B cell (primary cell): ENCODE results near the gene GUCY1B1. TPM values are rescaled to one million over a fixed set of nuclear protein-coding genes. Genes with fewer than 3 reads are reported as not detected.

Source experiments
- ATAC-seq: fragments of 200-7000 bp; cut with Tn5 transposase; one replicate; pipeline ENCODE4 v1.10.0; 2021; ENCODE audit warnings: low read depth, mild to moderate bottlenecking, moderate number of reproducible peaks, moderate library complexity
- CTCF ChIA-PET: fragments of 350-600 bp; sonication (Branson Sonifier 250); formaldehyde crosslinking; loops from one replicate; lab custom pipeline; 2021; ENCODE audit warnings: antibody characterized with exemption, inconsistent platforms; lab: Charles Lee
- POLR2A ChIA-PET: fragments of 350-600 bp; sonication (Branson Sonifier 250); formaldehyde crosslinking; loops from one replicate; lab custom pipeline; 2021; ENCODE audit warnings: antibody characterized with exemption; lab: Charles Lee
- DNase-seq: peaks from one replicate; pipeline ENCODE4 v3.0.0; 2013
- H2AFZ ChIP-seq: 2 replicates; pipeline ENCODE4 v1.6.1; 2012; ENCODE audit warnings: mild to moderate bottlenecking, low read depth, low read length; ENCODE audit not compliant: insufficient read depth, poor library complexity, severe bottlenecking
- H3K27ac ChIP-seq, 2 donors: 1 replicate in 1 of 2; 2 replicates in 1 of 2; pipeline ENCODE4 v1.5.1; 2012 to 2013; ENCODE audit warnings: low read length in 2 of 2, mild to moderate bottlenecking in 2 of 2, moderate library complexity in 1 of 2
- H3K27me3 ChIP-seq, 4 experiments: fragments of 200-600 bp in 1 of 4; sonication (generic) in 1 of 4; replicated peaks in 1 of 4; 1 replicate in 2 of 4; 2 replicates in 2 of 4; pipeline versions ENCODE4 v1.6.1 to v1.7.0; 2013 to 2016; ENCODE audit warnings: low read length in 3 of 4, mild to moderate bottlenecking in 2 of 4, mixed read lengths in 1 of 4, moderate library complexity in 1 of 4; ENCODE audit not compliant: insufficient read depth in 4 of 4, control insufficient read depth in 3 of 4; ENCODE audit errors: control extremely low read depth in 1 of 4
- H3K36me3 ChIP-seq, 2 experiments: replicated peaks in 1 of 2; 1 replicate in 1 of 2; 2 replicates in 1 of 2; pipeline versions ENCODE4 v1.6.1 to v1.7.1; 2013; ENCODE audit warnings: low read length in 1 of 2; ENCODE audit not compliant: insufficient read depth in 2 of 2, control insufficient read depth in 1 of 2; ENCODE audit errors: control extremely low read depth in 1 of 2, extremely low read depth in 1 of 2
- H3K4me1 ChIP-seq, 2 donors: fragments of 200-600 bp in 1 of 2; sonication (generic) in 1 of 2; 1 replicate in 1 of 2; 2 replicates in 1 of 2; pipeline versions ENCODE4 v1.5.1 to v1.6.1; 2013 to 2017; ENCODE audit warnings: low read length in 2 of 2; ENCODE audit not compliant: control insufficient read depth in 2 of 2, insufficient read depth in 2 of 2
- H3K4me2 ChIP-seq: replicated peaks from 2 replicates; pipeline ENCODE3; 2012; ENCODE audit warnings: mild to moderate bottlenecking, low read depth, low read length; ENCODE audit not compliant: poor library complexity, severe bottlenecking
- H3K4me3 ChIP-seq, 5 experiments: fragments of 200-600 bp in 1 of 5; sonication (generic) in 1 of 5; 1 replicate in 3 of 5; 2 replicates in 2 of 5; pipeline versions ENCODE4 v1.5.1 to v1.7.0; 2011 to 2016; ENCODE audit warnings: low read length in 4 of 5, mild to moderate bottlenecking in 4 of 5, low read depth in 2 of 5, control low read depth in 1 of 5, moderate library complexity in 1 of 5; ENCODE audit not compliant: insufficient read depth in 1 of 5; ENCODE audit errors: control extremely low read depth in 1 of 5, extremely low read depth in 1 of 5
- H3K79me2 ChIP-seq: fragments of 200-600 bp; sonication (generic); one replicate; pipeline ENCODE4 v1.6.0; 2016; ENCODE audit warnings: low read length; ENCODE audit not compliant: control insufficient read depth, insufficient read depth
- H3K9ac ChIP-seq: fragments of 200-600 bp; sonication (generic); 2 replicates; pipeline ENCODE4 v1.6.1; 2017; ENCODE audit warnings: mild to moderate bottlenecking, low read length, moderate library complexity
- H3K9me3 ChIP-seq, 3 donors: one replicate each; pipeline versions ENCODE4 v1.6.1 to v1.7.1; 2013; ENCODE audit warnings: low read length in 2 of 3; ENCODE audit not compliant: control insufficient read depth in 2 of 3, insufficient read depth in 1 of 3; ENCODE audit errors: control extremely low read depth in 1 of 3
- H4K20me1 ChIP-seq: 2 replicates; pipeline ENCODE4 v1.6.0; 2012; ENCODE audit warnings: mild to moderate bottlenecking, low read length; ENCODE audit not compliant: insufficient read depth, control insufficient read depth, poor library complexity, severe bottlenecking
- H3K27ac Mint-ChIP-seq: one replicate; pipeline ENCODE4 v1.8.0; 2021; ENCODE audit warnings: mixed read lengths
- H3K27me3 Mint-ChIP-seq: one replicate; pipeline ENCODE4 v1.8.0; 2021; ENCODE audit warnings: mixed read lengths
- H3K4me1 Mint-ChIP-seq: one replicate; pipeline ENCODE4 v1.8.0; 2021; ENCODE audit warnings: mixed read lengths
- H3K4me3 Mint-ChIP-seq: one replicate; pipeline ENCODE4 v1.8.0; 2021; ENCODE audit warnings: mixed read lengths
- H3K9me3 Mint-ChIP-seq: one replicate; pipeline ENCODE4 v1.8.0; 2022; ENCODE audit warnings: mixed read lengths; ENCODE audit not compliant: insufficient read depth
- CTCF ChIP-seq: fragments of 200-600 bp; IDR thresholded peaks from one replicate; pipeline ENCODE4 v1.8.0; 2022; ENCODE audit warnings: antibody characterized with exemption, mild to moderate bottlenecking
- EZH2 ChIP-seq: IDR thresholded peaks from 2 replicates; pipeline ENCODE4 v1.6.1; 2012; ENCODE audit warnings: borderline replicate concordance, low read depth, mild to moderate bottlenecking, moderate library complexity, low read length; ENCODE audit not compliant: insufficient read depth, poor library complexity, severe bottlenecking
- WGBS: methylation state at CpG from one replicate; pipeline ENCODE4 v1.1.5; 2013; ENCODE audit warnings: missing lambda C conversion rate; ENCODE audit not compliant: insufficient coverage; 5-methylcytosine and 5-hydroxymethylcytosine counted together
- intact Hi-C: fragments of 100-400 bp; cut with micrococcal nuclease; formaldehyde crosslinking; loops from one replicate; pipeline ENCODE4 v1.10.0; 2022
- polyA plus RNA-seq: library from polyadenylated mRNA; depleted of rRNA; stranded (reverse); fragments of >200 nt; gene quantifications from 2 replicates; pipeline ENCODE4 v1.2.3, GENCODE V29; 2012
- total RNA-seq, 2 donors: library from RNA; stranded (reverse); fragments of 120-200 nt in 1 of 2; gene quantifications; 1 replicate in 1 of 2; 2 replicates in 1 of 2; pipeline versions ENCODE4 v1.2.3 to v1.2.4, GENCODE V29; 2013 to 2022

GUCY1B1 gene
- total and polyA plus RNA-seq, 2 donors (not counting 1 experiment from before 2014, with no cell fraction given), result 0.09 to 0.10 TPM

DNA sequence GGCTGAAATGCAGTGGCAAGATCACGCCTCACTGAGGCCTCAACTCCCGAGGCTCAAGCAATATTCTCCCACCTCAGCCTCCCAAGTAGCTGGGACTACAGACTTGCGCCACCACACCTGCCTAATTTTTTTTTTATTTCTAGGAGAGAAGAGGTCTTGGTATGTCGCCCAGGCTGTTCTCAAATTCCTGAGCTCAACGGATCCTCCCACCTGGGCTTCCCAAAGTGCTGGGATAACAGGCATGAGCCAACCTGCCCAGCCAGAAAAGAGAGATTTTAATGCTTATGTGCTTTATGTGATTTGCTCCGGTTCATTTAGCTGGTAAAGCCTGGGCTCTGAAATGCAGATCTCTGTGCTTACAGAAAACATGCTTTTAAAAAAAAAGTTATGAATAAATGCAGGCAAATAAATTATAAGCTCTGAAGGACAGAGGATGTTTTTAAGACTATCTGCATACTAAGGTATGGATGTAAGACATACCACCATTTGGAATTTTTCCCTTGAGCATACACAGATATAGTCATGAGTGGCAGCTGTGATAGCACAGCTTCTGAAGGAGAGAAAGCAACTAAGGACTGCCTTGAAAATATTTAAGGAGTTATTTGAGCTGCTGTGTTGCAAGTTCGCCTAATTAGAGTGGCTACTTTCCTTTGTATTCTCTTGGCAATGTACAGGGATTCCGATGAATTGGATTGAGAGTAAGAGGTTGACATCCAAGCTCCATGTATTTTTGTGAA lies 13.8 kb downstream of the GUCY1B1 start:
- Histone ChIP-seq H3K27ac (no peak overlapping the region), H3K36me3 (no peaks in the 10 kb centered on the region), H3K9ac (no peak overlapping the region), H3K79me2 (no peaks in the 10 kb centered on the region), H4K20me1 (no peaks in the 10 kb centered on the region), H3K4me2 (no peak overlapping the region), H3K27me3 (no peaks in the 10 kb centered on the region), H3K9me3 (no peaks in the 10 kb centered on the region), H3K4me1 (peaks cover 0 to 4% of the 10 kb centered on the region in 2 donors), H2AFZ (no peak overlapping the region), H3K4me3 (no peak overlapping the region)
- no peaks in the 10 kb centered on the region for H3K9me3 Mint-ChIP-seq
- POLR2A ChIA-PET, result no interaction called here
- TF ChIP-seq EZH2 (no peak), CTCF (no peak)
- no peak for DNase-seq
- intact Hi-C loops, result no loop called here
- no peak for ATAC-seq
- peaks cover 4% of the 10 kb centered on the region for H3K4me1 Mint-ChIP-seq
- no peaks in the 10 kb centered on the region for H3K27me3 Mint-ChIP-seq
- WGBS, result 90% methylated on average over 5 of the region's 8 CpGs
- CTCF ChIA-PET, result no interaction called here
- no peak overlapping the region for H3K4me3 Mint-ChIP-seq
- H3K27ac Mint-ChIP-seq, result no peak overlapping the region

DNA sequence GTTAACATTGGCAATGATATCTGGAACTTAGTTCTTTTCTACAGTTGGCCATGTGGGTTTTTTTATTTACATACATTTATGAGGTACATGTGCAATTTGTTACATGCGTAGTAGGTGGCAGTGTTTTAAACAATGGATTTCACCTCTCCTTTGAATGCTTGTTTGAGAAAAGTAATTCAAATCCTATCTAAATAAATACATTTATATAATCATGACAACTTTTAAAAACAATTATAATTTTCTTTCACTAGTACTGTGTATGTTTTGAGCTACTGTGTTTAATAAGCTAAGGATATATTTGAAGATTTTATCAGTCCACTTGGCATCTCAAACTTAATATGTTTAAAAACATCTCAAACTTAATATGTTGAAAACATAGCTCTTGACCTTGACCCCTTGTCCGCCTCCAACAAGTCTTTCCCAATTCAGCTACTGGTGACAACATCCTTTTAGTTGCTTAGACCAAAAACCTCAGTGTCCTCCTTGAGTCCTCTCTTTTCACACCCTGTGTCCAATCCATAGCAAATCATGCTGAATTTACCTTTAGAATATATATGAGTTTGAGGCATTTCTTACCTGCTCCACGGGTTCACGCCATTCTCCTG lies 14.5 kb downstream of the GUCY1B1 start:
- Mint-ChIP-seq H3K4me3 (no peak overlapping the region), H3K4me1 (peaks cover 4% of the 10 kb centered on the region), H3K27ac (no peak overlapping the region), H3K27me3 (no peaks in the 10 kb centered on the region), H3K9me3 (no peaks in the 10 kb centered on the region)
- Histone ChIP-seq H3K9me3 (no peaks in the 10 kb centered on the region), H3K36me3 (no peaks in the 10 kb centered on the region), H3K9ac (no peak overlapping the region), H3K27me3 (no peaks in the 10 kb centered on the region), H3K79me2 (no peaks in the 10 kb centered on the region), H3K27ac (no peak overlapping the region), H3K4me2 (no peak overlapping the region), H4K20me1 (no peaks in the 10 kb centered on the region), H3K4me3 (no peak overlapping the region), H2AFZ (no peak overlapping the region), H3K4me1 (peaks cover 0 to 4% of the 10 kb centered on the region in 2 donors)
- DNase-seq (no peak), ATAC-seq (no peak)
- WGBS, result 94% methylated on average over 3 of the region's 4 CpGs
- intact Hi-C loops, result no loop called here
- CTCF ChIA-PET, result no interaction called here
- TF ChIP-seq EZH2, result no peak
- TF ChIP-seq CTCF, result no peak
- POLR2A ChIA-PET, result no interaction called here
